Lower lobe of right lung (tissue), 2 donors: ENCODE results near the gene LRRC61. TPM values are rescaled to one million over a fixed set of nuclear protein-coding genes. Genes with fewer than 3 reads are reported as not detected.

Experiments used
- ATAC-seq, 2 donors: fragments of 200-7000 bp; cut with Tn5 transposase; one replicate each; pipeline ENCODE4 v1.9.1; 2020 to 2022; ENCODE audit warnings: mild to moderate bottlenecking in 2 of 2, moderate library complexity in 2 of 2
- DNase-seq: peaks from one replicate; pipeline ENCODE4 v3.0.0-alpha.2; 2020
- H3K27ac ChIP-seq: fragments of 200-600 bp; one replicate; pipeline ENCODE4 v1.8.0; 2022
- H3K27me3 ChIP-seq: fragments of 200-600 bp; one replicate; pipeline ENCODE4 v1.8.0; 2022; ENCODE audit warnings: low read depth
- H3K36me3 ChIP-seq: fragments of 200-600 bp; one replicate; pipeline ENCODE4 v1.8.0; 2022; ENCODE audit warnings: mild to moderate bottlenecking
- H3K4me1 ChIP-seq: fragments of 200-600 bp; one replicate; pipeline ENCODE4 v1.8.0; 2022
- H3K4me3 ChIP-seq: fragments of 200-600 bp; one replicate; pipeline ENCODE4 v1.8.0; 2022; ENCODE audit warnings: mild to moderate bottlenecking
- H3K9me3 ChIP-seq: fragments of 200-600 bp; one replicate; pipeline ENCODE4 v1.8.0; 2022
- intact Hi-C: fragments of 100-400 bp; cut with DNase I; formaldehyde crosslinking; loops from one replicate; pipeline ENCODE4 v1.11.0; 2022
- total RNA-seq: library from RNA; stranded (reverse); fragmentation: NEBNext Ultra II Directional; extraction: Animal tissue kit (Norgen Biotek cat#: 25700); gene quantifications from one replicate; pipeline ENCODE4 v1.2.1, GENCODE V29; 2021
- TF ChIP-seq, protein P1 (sequence below): fragments of 200-600 bp; IDR thresholded peaks from one replicate; pipeline ENCODE4 v1.8.0; 2022; ENCODE audit warnings: antibody characterized with exemption, mild to moderate bottlenecking
- donor health status: DM: no; HTN: yes; CAD: no; lungs with severe emphysema.

Gene LRRC61
- total RNA-seq, 1 donor from 2014 or later = 16.2 TPM

DNA sequence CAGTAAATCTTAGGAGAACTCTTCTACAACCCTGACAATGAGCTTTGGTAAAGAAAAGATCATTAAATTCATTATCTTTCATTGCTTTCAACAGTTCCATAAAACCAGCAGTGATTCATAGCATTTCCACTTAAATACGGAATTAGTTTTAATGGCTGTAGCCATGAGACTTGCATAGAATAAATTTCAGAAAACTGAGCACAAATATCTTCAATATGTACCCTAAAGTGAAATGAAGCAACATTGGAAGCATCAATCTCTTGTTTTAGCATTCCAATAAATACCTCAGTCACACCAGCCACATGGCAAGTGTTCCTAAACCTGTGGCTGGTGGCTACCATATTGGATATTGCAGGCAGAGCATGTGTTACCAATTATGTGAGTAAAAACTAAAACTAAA lies 21.9 kb downstream of the LRRC61 start:
- Histone ChIP-seq H3K36me3 (no peaks in the 10 kb centered on the region), H3K4me3 (no peak overlapping the region), H3K27ac (no peak overlapping the region), H3K4me1 (peaks cover 13% of the 10 kb centered on the region), H3K9me3 (no peaks in the 10 kb centered on the region), H3K27me3 (peaks cover 25% of the 10 kb centered on the region)
- ATAC-seq (no peak), DNase-seq (no peak)
- TF ChIP-seq, protein P1, sequence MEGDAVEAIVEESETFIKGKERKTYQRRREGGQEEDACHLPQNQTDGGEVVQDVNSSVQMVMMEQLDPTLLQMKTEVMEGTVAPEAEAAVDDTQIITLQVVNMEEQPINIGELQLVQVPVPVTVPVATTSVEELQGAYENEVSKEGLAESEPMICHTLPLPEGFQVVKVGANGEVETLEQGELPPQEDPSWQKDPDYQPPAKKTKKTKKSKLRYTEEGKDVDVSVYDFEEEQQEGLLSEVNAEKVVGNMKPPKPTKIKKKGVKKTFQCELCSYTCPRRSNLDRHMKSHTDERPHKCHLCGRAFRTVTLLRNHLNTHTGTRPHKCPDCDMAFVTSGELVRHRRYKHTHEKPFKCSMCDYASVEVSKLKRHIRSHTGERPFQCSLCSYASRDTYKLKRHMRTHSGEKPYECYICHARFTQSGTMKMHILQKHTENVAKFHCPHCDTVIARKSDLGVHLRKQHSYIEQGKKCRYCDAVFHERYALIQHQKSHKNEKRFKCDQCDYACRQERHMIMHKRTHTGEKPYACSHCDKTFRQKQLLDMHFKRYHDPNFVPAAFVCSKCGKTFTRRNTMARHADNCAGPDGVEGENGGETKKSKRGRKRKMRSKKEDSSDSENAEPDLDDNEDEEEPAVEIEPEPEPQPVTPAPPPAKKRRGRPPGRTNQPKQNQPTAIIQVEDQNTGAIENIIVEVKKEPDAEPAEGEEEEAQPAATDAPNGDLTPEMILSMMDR = no peak
- intact Hi-C loops = no loop called here

DNA sequence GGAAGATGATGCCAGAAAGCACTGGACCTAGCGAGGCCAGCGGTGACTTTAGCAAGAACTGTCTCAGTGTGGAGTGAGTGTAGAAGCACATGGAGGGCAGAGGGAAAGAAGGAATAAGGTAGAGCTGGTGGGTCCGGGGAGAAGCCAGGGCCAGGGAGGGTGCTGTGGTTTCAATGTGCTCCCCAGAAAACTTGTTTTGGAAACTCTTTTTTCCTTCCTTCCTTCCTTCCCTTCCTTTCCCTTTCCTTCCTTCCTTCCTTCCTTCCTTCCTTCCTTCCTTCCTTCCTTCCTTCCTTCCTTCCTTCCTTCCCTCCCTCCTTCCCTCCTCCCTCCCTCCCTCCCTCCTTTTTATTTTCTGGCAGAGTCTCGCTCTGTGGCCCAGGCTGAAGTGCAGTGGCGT lies 23.8 kb downstream of the LRRC61 start:
- Histone ChIP-seq H3K27me3 (peaks cover 12% of the 10 kb centered on the region), H3K27ac (no peak overlapping the region), H3K4me1 (no peaks in the 10 kb centered on the region), H3K36me3 (no peaks in the 10 kb centered on the region), H3K4me3 (no peak overlapping the region), H3K9me3 (no peaks in the 10 kb centered on the region)
- no peak for DNase-seq
- no peak for ATAC-seq
- intact Hi-C loops = no loop called here
- TF ChIP-seq, protein P1 = no peak

DNA sequence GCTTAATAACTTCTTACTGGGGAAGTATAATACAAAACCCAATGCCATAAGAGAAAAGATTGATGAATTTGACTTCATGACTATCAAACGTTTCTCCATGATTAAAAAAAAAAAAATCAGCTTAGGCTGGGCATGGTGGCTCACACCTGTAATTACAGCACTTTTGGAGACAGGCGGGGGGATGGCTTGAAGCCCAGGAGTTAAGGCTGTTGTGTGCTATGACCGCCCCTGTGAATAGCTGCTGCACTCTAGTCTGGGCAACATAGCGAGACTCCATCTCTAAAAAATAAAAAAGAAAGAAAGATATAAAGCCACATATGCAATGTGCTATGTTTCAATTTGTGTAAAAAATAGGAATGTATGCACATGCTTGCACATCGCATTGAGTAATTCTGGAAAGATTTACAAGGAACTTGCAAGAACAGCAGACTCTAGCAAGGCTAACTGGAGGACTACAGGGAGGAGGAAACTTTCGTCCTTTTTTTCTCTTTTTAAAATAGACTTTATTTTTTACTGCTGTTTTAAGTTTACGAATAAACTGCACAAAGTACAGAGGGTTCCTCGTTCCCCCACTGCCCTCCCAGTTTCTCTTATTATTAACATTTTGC lies 28.5 kb downstream of the LRRC61 start:
- TF ChIP-seq, protein P1 = no peak
- no peak for ATAC-seq
- Histone ChIP-seq H3K27me3 (no peaks in the 10 kb centered on the region), H3K4me3 (no peak overlapping the region), H3K36me3 (no peaks in the 10 kb centered on the region), H3K4me1 (peaks cover 6% of the 10 kb centered on the region), H3K27ac (no peak overlapping the region), H3K9me3 (no peaks in the 10 kb centered on the region)
- intact Hi-C loops = no loop called here
- DNase-seq = no peak

DNA sequence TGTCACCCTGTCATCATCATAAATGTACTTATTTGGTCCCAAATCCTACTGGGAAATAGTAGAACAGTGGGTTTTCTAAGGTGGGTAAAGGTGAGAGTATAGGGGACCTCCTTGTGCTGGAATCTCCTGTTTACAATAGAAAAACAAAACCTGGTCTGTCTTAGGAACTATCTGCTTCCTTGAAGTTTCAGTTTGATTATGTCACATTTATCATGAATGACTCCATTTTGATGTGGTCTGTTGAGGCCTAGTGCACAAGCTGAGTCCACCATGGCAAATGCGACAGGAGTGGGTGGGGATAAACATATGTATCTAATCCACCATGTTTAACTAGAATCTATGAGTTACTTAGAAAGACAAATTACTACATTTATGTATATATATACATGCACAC lies 32.5 kb downstream of the LRRC61 start:
- Histone ChIP-seq H3K27me3 (no peaks in the 10 kb centered on the region), H3K36me3 (no peaks in the 10 kb centered on the region), H3K9me3 (no peaks in the 10 kb centered on the region), H3K4me3 (no peak overlapping the region), H3K4me1 (peaks cover 6% of the 10 kb centered on the region), H3K27ac (no peak overlapping the region)
- intact Hi-C loops = no loop called here
- no peak for ATAC-seq
- DNase-seq = no peak
- TF ChIP-seq, protein P1 = no peak

DNA sequence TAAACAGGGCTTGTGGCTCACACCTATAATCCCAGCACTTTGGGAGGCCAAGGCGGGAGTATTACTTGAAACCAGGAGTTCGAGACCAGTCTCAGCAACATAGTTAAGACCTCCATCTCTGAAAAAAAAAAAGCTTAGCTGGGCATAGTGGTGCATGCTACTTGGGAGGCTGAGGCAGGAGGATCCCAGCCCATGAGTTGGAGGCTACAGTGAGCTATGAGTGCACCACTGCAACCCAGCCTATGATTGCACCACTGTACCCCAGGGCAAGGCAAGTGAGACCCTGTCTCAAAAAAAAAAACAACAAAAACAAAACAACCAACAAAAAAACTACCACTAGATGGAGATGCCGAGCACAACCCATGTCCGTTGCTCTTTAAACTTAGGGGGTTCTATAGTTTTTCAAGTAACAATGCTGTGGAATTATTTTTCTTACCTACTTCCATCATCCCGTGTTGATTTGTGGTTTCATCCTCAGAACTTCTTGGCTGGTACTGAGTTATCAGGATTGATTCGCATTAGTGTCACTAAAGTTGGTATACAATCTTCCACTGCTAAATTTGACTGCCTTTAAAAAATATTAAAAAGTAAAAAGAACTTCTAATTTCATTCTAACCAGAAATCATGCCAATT lies 33.2 kb downstream of the LRRC61 start:
- DNase-seq = no peak
- intact Hi-C loops = no loop called here

More for the DNA sequence above, 33.2 kb downstream of the LRRC61 start:
- H3K9me3 ChIP-seq = no peaks in the 10 kb centered on the region
- peaks cover 6% of the 10 kb centered on the region for H3K4me1 ChIP-seq
- H3K27me3 ChIP-seq = no peaks in the 10 kb centered on the region
- H3K4me3 ChIP-seq = no peak overlapping the region
- no peak overlapping the region for H3K27ac ChIP-seq
- TF ChIP-seq, protein P1 = peak; percentile 54
- ATAC-seq = peak; percentile 8 to 46
- no peaks in the 10 kb centered on the region for H3K36me3 ChIP-seq
